HK-2 (cell line): ENCODE measurements around the gene BTAF1.

Experiments used
- DNase-seq: peaks from one replicate; pipeline ENCODE4 v3.0.0-alpha.2; 2018; ENCODE audit not compliant: unreplicated experiment

Gene BTAF1

GRCh38 chr10:92052088-92052487 lies 128.5 kb downstream of the BTAF1 start:
- no peak for DNase-seq

- DNase-seq = no peak
These were observed 129.2 kb downstream of the BTAF1 start for GRCh38 chr10:92052741-92053140.

GRCh38 chr10:92054807-92055206 lies 131.2 kb downstream of the BTAF1 start:
- DNase-seq = no peak

GRCh38 chr10:92062273-92062672 lies 138.7 kb downstream of the BTAF1 start:
- no peak for DNase-seq

GRCh38 chr10:92064506-92064905 lies 140.9 kb downstream of the BTAF1 start:
- no peak for DNase-seq

- no peak for DNase-seq
These were observed 142.8 kb downstream of the BTAF1 start for GRCh38 chr10:92066386-92066785.

GRCh38 chr10:92068900-92069299 lies 145.3 kb downstream of the BTAF1 start:
- no peak for DNase-seq

- no peak for DNase-seq
These were observed 150.7 kb downstream of the BTAF1 start for GRCh38 chr10:92074126-92074887.

- no peak for DNase-seq
These were observed 152.3 kb downstream of the BTAF1 start for GRCh38 chr10:92075829-92076228.

GRCh38 chr10:92076722-92077121 lies 153.2 kb downstream of the BTAF1 start:
- DNase-seq = no peak

GRCh38 chr10:92079003-92079402 lies 155.4 kb downstream of the BTAF1 start:
- no peak for DNase-seq
